Measurements from ENCODE around the gene C4orf33. TPM values are rescaled to one million over a fixed set of nuclear protein-coding genes. Genes with fewer than 3 reads are reported as not detected.

Gene C4orf33
- total and polyA plus RNA-seq, 3 donors from 2014 or later = 7.2 to 17.2 (median 17.0) TPM

DNA sequence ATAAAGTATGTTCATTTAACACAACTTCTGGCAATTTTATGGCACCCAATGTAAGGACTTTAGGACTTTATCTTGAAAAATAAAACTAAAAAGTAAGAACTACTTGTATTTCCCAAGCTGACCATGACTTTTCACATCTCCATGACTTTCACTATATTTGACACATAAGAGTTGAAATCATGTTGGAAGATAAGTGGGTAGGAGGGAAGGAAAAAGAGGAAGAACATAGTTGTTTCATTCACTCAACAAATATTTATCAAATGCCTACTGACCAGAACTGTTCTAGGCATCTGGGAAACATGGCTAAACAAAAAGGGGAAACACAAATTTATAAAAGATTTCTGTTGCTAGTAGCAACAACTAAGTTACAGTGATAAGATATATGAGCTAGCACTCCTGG lies 18.6 kb upstream of the C4orf33 start:
- DNase-seq = no peak
- no peaks in the 10 kb centered on the region for H3K36me3 ChIP-seq (ENCODE audit: low read depth, missing control alignments)
- H3K4me1 ChIP-seq = no peaks in the 10 kb centered on the region
- no peak overlapping the region for H3K27ac ChIP-seq
- TF ChIP-seq, protein P1, sequence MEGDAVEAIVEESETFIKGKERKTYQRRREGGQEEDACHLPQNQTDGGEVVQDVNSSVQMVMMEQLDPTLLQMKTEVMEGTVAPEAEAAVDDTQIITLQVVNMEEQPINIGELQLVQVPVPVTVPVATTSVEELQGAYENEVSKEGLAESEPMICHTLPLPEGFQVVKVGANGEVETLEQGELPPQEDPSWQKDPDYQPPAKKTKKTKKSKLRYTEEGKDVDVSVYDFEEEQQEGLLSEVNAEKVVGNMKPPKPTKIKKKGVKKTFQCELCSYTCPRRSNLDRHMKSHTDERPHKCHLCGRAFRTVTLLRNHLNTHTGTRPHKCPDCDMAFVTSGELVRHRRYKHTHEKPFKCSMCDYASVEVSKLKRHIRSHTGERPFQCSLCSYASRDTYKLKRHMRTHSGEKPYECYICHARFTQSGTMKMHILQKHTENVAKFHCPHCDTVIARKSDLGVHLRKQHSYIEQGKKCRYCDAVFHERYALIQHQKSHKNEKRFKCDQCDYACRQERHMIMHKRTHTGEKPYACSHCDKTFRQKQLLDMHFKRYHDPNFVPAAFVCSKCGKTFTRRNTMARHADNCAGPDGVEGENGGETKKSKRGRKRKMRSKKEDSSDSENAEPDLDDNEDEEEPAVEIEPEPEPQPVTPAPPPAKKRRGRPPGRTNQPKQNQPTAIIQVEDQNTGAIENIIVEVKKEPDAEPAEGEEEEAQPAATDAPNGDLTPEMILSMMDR (IDR thresholded peaks at IDR 0.05) = no peak
- TF ChIP-seq POLR2A (IDR thresholded peaks at IDR 0.05) = no peak
- no peaks in the 10 kb centered on the region for H3K9me3 ChIP-seq
- no peaks in the 10 kb centered on the region for H3K27me3 ChIP-seq
- H3K4me3 ChIP-seq = no peak overlapping the region
- intact Hi-C loops (cut with DNase I; ENCODE audit: low total_unique reads) = no loop called here

GRCh38 chr4:129080129-129080528 lies 15.8 kb upstream of the C4orf33 start:
- TF ChIP-seq, protein P1 (IDR thresholded peaks at IDR 0.05) = no peak
- TF ChIP-seq POLR2A (IDR thresholded peaks at IDR 0.05) = no peak
- DNase-seq = no peak
- no peaks in the 10 kb centered on the region for H3K4me1 ChIP-seq
- no peaks in the 10 kb centered on the region for H3K9me3 ChIP-seq
- no peak overlapping the region for H3K27ac ChIP-seq
- H3K4me3 ChIP-seq = no peak overlapping the region
- no peaks in the 10 kb centered on the region for H3K36me3 ChIP-seq (ENCODE audit: low read depth, missing control alignments)
- no peaks in the 10 kb centered on the region for H3K27me3 ChIP-seq
- intact Hi-C loops (cut with DNase I; ENCODE audit: low total_unique reads) = no loop called here

DNA sequence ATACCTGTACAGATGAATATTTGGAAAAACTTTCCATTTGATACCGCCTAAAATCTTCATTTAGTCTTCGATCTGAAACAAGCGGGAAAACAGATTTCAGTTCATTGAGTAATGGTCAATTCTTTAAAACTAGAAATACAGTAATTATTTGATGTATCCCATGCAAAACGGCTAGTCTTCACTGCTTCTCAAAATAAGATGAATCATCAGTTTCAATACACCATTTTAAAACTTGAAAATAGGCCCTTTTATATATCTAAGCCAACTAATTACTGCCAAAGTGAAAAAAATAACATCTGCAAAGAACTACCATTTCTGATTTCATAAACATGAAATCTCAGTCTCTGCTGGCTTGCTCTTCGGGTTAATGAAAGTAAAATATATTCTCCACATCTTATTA lies 13.7 kb upstream of the C4orf33 start:
- no peak for DNase-seq
- WGBS, 2 donors = 92 to 96% methylated on average over 5 of the region's 5 CpGs
- intact Hi-C loops (cut with DNase I; ENCODE audit: low total_unique reads) = no loop called here
- Histone ChIP-seq H3K9me3 (no peaks in the 10 kb centered on the region), H3K27me3 (no peaks in the 10 kb centered on the region), H3K4me1 (no peaks in the 10 kb centered on the region), H3K36me3 (ENCODE audit: low read depth, missing control alignments) (no peaks in the 10 kb centered on the region), H3K4me3 (no peak overlapping the region), H3K27ac (no peak overlapping the region)
- TF ChIP-seq, protein P1 (IDR thresholded peaks at IDR 0.05) = no peak
- TF ChIP-seq POLR2A (IDR thresholded peaks at IDR 0.05) = no peak

- Histone ChIP-seq H3K27ac (no peak overlapping the region), H3K9me3 (no peaks in the 10 kb centered on the region), H3K4me3 (no peak overlapping the region), H3K4me1 (no peaks in the 10 kb centered on the region), H3K36me3 (ENCODE audit: low read depth, missing control alignments) (no peaks in the 10 kb centered on the region), H3K27me3 (no peaks in the 10 kb centered on the region)
- 90 to 94% methylated on average over 4 of the region's 4 CpGs for WGBS, 2 donors
- TF ChIP-seq, protein P1 (IDR thresholded peaks at IDR 0.05) = no peak
- TF ChIP-seq POLR2A (IDR thresholded peaks at IDR 0.05) = no peak
- no peak for DNase-seq
- intact Hi-C loops (cut with DNase I; ENCODE audit: low total_unique reads) = no loop called here
Observed at GRCh38 chr4:129085472-129085871, 10.5 kb upstream of the C4orf33 start.

GRCh38 chr4:129087516-129087915 lies 8.4 kb upstream of the C4orf33 start:
- peaks cover 9% of the 10 kb centered on the region for H3K4me1 ChIP-seq
- no peaks in the 10 kb centered on the region for H3K27me3 ChIP-seq
- DNase-seq = no peak
- H3K36me3 ChIP-seq (ENCODE audit: low read depth, missing control alignments) = no peaks in the 10 kb centered on the region
- TF ChIP-seq, protein P1 (IDR thresholded peaks at IDR 0.05) = no peak
- TF ChIP-seq POLR2A (IDR thresholded peaks at IDR 0.05) = no peak
- no peak overlapping the region for H3K4me3 ChIP-seq
- no peak overlapping the region for H3K27ac ChIP-seq
- 97 to 98% methylated on average over 2 of the region's 2 CpGs for WGBS, 2 donors
- H3K9me3 ChIP-seq = no peaks in the 10 kb centered on the region
- intact Hi-C loops (cut with DNase I; ENCODE audit: low total_unique reads) = no loop called here
